HCT116 (cell line): ENCODE data around the gene PRR16.

Source experiments
- POLR2A ChIP-seq: IDR thresholded peaks from 2 replicates; pipeline ENCODE4 v1.7.0; 2011; ENCODE audit warnings: borderline replicate concordance; ENCODE audit not compliant: insufficient read depth, insufficient read length; ENCODE audit errors: extremely low read depth
- RAD21 ChIP-seq: IDR thresholded peaks from 2 replicates; pipeline ENCODE4 v1.6.1; 2012; ENCODE audit warnings: low read depth, mild to moderate bottlenecking
- YY1 ChIP-seq: IDR thresholded peaks from 2 replicates; pipeline ENCODE4 v1.6.1; 2011; ENCODE audit warnings: low read length, low read depth, moderate library complexity, mild to moderate bottlenecking; ENCODE audit not compliant: insufficient replicate concordance; ENCODE audit errors: extremely low read depth

- no peak for TF ChIP-seq RAD21
- TF ChIP-seq POLR2A: no peak
- TF ChIP-seq YY1: no peak
Observed at GRCh38 chr5:120638449-120638848, 174.3 kb downstream of the PRR16 start.
